ENCODE results near the gene WDFY3. TPM values are rescaled to one million over a fixed set of nuclear protein-coding genes. Genes with fewer than 3 reads are reported as not detected.

Gene WDFY3
- total and polyA plus RNA-seq, 2 of the 13 experiments (the other 11 are each of a cell fraction or from before 2014, with no cell fraction given): 16.7 to 24.5 TPM

- TF ChIP-seq, protein P1, sequence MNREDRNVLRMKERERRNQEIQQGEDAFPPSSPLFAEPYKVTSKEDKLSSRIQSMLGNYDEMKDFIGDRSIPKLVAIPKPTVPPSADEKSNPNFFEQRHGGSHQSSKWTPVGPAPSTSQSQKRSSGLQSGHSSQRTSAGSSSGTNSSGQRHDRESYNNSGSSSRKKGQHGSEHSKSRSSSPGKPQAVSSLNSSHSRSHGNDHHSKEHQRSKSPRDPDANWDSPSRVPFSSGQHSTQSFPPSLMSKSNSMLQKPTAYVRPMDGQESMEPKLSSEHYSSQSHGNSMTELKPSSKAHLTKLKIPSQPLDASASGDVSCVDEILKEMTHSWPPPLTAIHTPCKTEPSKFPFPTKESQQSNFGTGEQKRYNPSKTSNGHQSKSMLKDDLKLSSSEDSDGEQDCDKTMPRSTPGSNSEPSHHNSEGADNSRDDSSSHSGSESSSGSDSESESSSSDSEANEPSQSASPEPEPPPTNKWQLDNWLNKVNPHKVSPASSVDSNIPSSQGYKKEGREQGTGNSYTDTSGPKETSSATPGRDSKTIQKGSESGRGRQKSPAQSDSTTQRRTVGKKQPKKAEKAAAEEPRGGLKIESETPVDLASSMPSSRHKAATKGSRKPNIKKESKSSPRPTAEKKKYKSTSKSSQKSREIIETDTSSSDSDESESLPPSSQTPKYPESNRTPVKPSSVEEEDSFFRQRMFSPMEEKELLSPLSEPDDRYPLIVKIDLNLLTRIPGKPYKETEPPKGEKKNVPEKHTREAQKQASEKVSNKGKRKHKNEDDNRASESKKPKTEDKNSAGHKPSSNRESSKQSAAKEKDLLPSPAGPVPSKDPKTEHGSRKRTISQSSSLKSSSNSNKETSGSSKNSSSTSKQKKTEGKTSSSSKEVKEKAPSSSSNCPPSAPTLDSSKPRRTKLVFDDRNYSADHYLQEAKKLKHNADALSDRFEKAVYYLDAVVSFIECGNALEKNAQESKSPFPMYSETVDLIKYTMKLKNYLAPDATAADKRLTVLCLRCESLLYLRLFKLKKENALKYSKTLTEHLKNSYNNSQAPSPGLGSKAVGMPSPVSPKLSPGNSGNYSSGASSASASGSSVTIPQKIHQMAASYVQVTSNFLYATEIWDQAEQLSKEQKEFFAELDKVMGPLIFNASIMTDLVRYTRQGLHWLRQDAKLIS (CRISPR knock-in tag; IDR thresholded peaks at IDR 0.05): no peak
- no peak for TF ChIP-seq TBX3 (IDR thresholded peaks at IDR 0.05; ENCODE audit: borderline replicate concordance)
These were observed 260.2 kb downstream of the WDFY3 start (continued) for GRCh38 chr4:84706286-84706685.

DNA sequence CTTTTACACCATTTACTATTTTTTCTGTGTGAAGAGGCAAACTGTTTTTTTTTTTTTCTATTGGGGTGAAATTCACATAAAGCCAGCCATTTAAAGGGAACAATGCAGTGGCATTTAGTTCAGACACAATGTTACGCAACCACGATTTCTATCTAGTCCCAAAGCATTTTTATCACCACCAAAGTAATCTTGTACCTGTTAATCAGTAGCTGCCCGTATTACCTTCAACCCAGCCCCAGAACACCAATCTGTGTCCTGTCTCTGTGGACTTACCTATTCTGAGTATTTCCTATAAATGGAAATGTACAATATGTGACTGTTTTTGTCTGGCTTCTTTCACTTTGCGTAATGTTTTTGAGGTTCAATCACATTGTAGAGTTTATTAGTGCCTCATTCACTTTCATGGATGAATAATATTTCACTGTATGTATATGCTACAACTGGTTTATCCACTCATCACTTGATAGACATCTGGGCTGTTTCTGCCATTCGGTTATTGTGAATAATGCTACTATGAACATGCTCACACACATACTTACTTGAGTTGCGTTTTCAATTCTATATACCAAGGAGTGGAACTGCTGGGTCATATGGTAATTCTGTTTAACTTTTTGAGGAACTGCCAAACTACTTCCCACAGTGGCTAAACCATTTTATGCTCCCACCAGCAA is 267.4 kb downstream of the WDFY3 start:
- DNase-seq (ENCODE audit: low spot score): no peak
- H3K9me3 ChIP-seq (ENCODE audit: low read length): no peaks in the 10 kb centered on the region
- H3K27ac ChIP-seq (ENCODE audit: extremely low read length, insufficient read depth, low read length): no peak overlapping the region
- ATAC-seq: no peak
- H3K4me2 ChIP-seq (ENCODE audit: low read depth, low read length): no peak overlapping the region
- peak; percentile 44; the same call in 1 of the 2 replicates for TF ChIP-seq CEBPG (CRISPR knock-in tag; IDR thresholded peaks at IDR 0.05)
- peak; percentile 77; the same call in 1 of the 2 replicates for TF ChIP-seq CEBPB (IDR thresholded peaks at IDR 0.05; ENCODE audit: borderline replicate concordance, low read depth, low read length)
- no peak for TF ChIP-seq ZKSCAN5 (CRISPR knock-in tag; IDR thresholded peaks at IDR 0.05)
- no peak for TF ChIP-seq MED8 (CRISPR knock-in tag; IDR thresholded peaks at IDR 0.05; ENCODE audit: insufficient replicate concordance)
- peak; percentile 42 for FAIRE-seq
- no peak overlapping the region for H3K4me3 ChIP-seq (replicated peaks in 1 of 3; ENCODE audit: insufficient read depth in 1 of 3, low read depth in 2 of 3, low read length in 3 of 3)
- BruUV-seq (replicated peaks): no TSS peak
- H2AFZ ChIP-seq (ENCODE audit: low read length): no peak overlapping the region
- 92% methylated on average over 6 of the region's 6 CpGs for WGBS (ENCODE audit: low lambda C conversion rate)
- no peaks in the 10 kb centered on the region for H3K27me3 ChIP-seq (ENCODE audit: control insufficient read depth in 1 of 2, insufficient read depth in 2 of 2, low read length in 2 of 2)
- peaks cover 7% of the 10 kb centered on the region; the same call in 1 of the 2 replicates for H3K4me1 ChIP-seq (ENCODE audit: insufficient read depth, low read length)
- H3K9ac ChIP-seq (ENCODE audit: insufficient read depth, low read depth, low read length): no peak overlapping the region
- no peaks in the 10 kb centered on the region for H3K79me2 ChIP-seq (ENCODE audit: insufficient read depth, low read length)
- H3K36me3 ChIP-seq (replicated peaks in 1 of 2; ENCODE audit: control insufficient read depth in 1 of 2, insufficient read depth in 2 of 2, low read length in 2 of 2): peaks cover 10 to 49% of the 10 kb centered on the region in 2 experiments; a peak in 4 of 5 replicates
- ChIA-PET POLR2A (no interaction called here), CTCF (ENCODE audit: low intra/inter-chr PET ratio, low total read pairs) (no interaction called here)
- intact Hi-C loops (cut with micrococcal nuclease; ENCODE audit: unreplicated experiment): no loop called here
- no peaks in the 10 kb centered on the region for H4K20me1 ChIP-seq (ENCODE audit: insufficient read depth, low read length)
- in situ Hi-C loops (cut with HindIII; ENCODE audit: extremely low pct_ligation_motif_present, low pct_unique_long_range_greater_than_20kb): no loop called here
